NB4 (cell line): ENCODE data around the gene MED15.
"Not testable (repeated sequence)": the region's sequence is repeated elsewhere in the genome, so short reads cannot be mapped to it uniquely, and the experiment has no call there.

ENCODE experiments used
- POLR2A ChIP-seq: IDR thresholded peaks from 2 replicates; pipeline ENCODE4 v1.6.1; 2011; ENCODE audit warnings: mild to moderate bottlenecking; ENCODE audit not compliant: insufficient read length; ENCODE audit errors: extremely low read depth
- TF ChIP-seq, protein P1 (sequence below): IDR thresholded peaks from 2 replicates; pipeline ENCODE4 v1.6.1; 2011; ENCODE audit warnings: low read depth, low read length
- TF ChIP-seq, protein P2 (sequence below): IDR thresholded peaks from one replicate; pipeline ENCODE4 v1.5.1; 2012; ENCODE audit warnings: low read depth, low read length

DNA sequence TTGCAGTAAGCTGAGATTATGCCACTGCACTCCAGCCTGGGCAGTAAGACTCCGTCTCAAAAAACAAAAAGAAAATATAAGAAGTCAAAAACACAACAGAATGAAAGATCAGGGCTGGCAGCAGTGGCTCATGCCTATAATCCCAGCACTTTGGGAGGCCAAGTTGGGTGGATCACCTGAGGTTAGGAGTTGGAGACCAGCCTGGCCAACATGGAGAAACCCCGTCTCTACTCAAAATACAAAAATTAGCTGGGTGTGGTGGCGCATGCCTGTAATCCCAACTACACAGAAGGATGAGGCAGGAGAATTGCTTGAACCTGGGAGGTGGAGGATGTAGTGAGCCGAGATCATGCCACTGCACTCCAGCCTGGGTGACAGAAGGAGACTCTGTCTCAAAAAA is 87.1 kb downstream of the MED15 start:
- not testable (repeated sequence) for TF ChIP-seq POLR2A
- TF ChIP-seq, protein P1, sequence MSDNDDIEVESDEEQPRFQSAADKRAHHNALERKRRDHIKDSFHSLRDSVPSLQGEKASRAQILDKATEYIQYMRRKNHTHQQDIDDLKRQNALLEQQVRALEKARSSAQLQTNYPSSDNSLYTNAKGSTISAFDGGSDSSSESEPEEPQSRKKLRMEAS, result not testable (repeated sequence)
- TF ChIP-seq, protein P2, sequence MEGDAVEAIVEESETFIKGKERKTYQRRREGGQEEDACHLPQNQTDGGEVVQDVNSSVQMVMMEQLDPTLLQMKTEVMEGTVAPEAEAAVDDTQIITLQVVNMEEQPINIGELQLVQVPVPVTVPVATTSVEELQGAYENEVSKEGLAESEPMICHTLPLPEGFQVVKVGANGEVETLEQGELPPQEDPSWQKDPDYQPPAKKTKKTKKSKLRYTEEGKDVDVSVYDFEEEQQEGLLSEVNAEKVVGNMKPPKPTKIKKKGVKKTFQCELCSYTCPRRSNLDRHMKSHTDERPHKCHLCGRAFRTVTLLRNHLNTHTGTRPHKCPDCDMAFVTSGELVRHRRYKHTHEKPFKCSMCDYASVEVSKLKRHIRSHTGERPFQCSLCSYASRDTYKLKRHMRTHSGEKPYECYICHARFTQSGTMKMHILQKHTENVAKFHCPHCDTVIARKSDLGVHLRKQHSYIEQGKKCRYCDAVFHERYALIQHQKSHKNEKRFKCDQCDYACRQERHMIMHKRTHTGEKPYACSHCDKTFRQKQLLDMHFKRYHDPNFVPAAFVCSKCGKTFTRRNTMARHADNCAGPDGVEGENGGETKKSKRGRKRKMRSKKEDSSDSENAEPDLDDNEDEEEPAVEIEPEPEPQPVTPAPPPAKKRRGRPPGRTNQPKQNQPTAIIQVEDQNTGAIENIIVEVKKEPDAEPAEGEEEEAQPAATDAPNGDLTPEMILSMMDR, result not testable (repeated sequence)
